Endothelial cell of umbilical vein (primary cell): ENCODE results near the gene CCDC14.

ENCODE experiments used
- EZH2 ChIP-seq: IDR thresholded peaks from 2 replicates; pipeline ENCODE4 v1.6.1; 2012; ENCODE audit warnings: borderline replicate concordance, low read depth, mild to moderate bottlenecking, moderate library complexity, low read length, inconsistent platforms; ENCODE audit not compliant: severe bottlenecking
- FOS ChIP-seq: IDR thresholded peaks from 2 replicates; pipeline ENCODE4 v1.6.1; 2011; ENCODE audit warnings: mild to moderate bottlenecking, low read length, moderate library complexity, borderline replicate concordance; ENCODE audit not compliant: insufficient read depth
- POLR2A ChIP-seq: IDR thresholded peaks from 2 replicates; pipeline ENCODE4 v1.6.1; 2012; ENCODE audit warnings: low read depth, mild to moderate bottlenecking, control low read depth, low read length
- POLR2AphosphoS5 ChIP-seq: IDR thresholded peaks from 2 replicates; pipeline ENCODE4 v1.6.1; 2012; ENCODE audit warnings: low read depth, mild to moderate bottlenecking, control low read depth, low read length, moderate library complexity; ENCODE audit not compliant: insufficient read depth
- TF ChIP-seq, protein P1 (sequence below), 2 donors: IDR thresholded peaks; 1 replicate in 1 of 2; 2 replicates in 1 of 2; pipeline ENCODE4 v1.5.1; 2011; ENCODE audit warnings: low read length in 2 of 2, mild to moderate bottlenecking in 2 of 2, moderate library complexity in 2 of 2, control low read depth in 1 of 2, inconsistent platforms in 1 of 2, low read depth in 1 of 2; ENCODE audit not compliant: insufficient read depth in 1 of 2; ENCODE audit errors: extremely low read depth in 1 of 2
- TF ChIP-seq, protein P2 (sequence below): IDR thresholded peaks from 2 replicates; pipeline ENCODE4 v1.6.1; 2011; ENCODE audit not compliant: insufficient read depth, insufficient read length

DNA sequence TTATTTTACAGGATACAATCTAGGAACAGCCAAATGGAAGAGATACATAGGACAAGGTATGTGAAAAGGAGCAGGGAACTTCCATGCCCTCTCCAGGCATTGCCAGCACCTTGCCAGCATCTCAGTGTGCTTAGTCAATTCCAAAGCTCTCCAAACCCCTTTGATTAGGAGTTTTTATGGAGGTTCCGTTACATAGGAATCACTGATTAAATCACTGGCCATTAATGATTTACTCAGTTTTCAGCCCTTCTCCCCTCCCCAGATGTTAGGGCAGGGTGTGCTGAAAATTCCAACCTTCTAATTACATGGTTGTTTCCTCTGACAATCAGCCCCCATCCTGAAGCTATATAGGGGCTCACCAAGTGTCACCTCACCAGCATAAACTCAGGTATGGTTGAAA, 88.4 kb downstream of the CCDC14 start:
- TF ChIP-seq POLR2AphosphoS5 (no peak), EZH2 (no peak), POLR2A (no peak), FOS (no peak)
- TF ChIP-seq, protein P1, sequence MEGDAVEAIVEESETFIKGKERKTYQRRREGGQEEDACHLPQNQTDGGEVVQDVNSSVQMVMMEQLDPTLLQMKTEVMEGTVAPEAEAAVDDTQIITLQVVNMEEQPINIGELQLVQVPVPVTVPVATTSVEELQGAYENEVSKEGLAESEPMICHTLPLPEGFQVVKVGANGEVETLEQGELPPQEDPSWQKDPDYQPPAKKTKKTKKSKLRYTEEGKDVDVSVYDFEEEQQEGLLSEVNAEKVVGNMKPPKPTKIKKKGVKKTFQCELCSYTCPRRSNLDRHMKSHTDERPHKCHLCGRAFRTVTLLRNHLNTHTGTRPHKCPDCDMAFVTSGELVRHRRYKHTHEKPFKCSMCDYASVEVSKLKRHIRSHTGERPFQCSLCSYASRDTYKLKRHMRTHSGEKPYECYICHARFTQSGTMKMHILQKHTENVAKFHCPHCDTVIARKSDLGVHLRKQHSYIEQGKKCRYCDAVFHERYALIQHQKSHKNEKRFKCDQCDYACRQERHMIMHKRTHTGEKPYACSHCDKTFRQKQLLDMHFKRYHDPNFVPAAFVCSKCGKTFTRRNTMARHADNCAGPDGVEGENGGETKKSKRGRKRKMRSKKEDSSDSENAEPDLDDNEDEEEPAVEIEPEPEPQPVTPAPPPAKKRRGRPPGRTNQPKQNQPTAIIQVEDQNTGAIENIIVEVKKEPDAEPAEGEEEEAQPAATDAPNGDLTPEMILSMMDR (IDR thresholded peaks at IDR 0.05; ENCODE audit: extremely low read depth in 1 of 2, insufficient read depth in 1 of 2, low read depth in 1 of 2, low read length in 2 of 2) = no peak
- TF ChIP-seq, protein P2, sequence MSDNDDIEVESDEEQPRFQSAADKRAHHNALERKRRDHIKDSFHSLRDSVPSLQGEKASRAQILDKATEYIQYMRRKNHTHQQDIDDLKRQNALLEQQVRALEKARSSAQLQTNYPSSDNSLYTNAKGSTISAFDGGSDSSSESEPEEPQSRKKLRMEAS = no peak
